ENCODE data around the gene HAUS3.

The HAUS3 gene

GRCh38 chr4:2241410-2242353 is at the start of gene HAUS3, which contains the start of gene POLN:
TSS of gene HAUS3 (minus strand) at chr4:2242121. CDS start at chr4:2240946, 1,175 bp downstream.
TSS of gene POLN (minus strand) at chr4:2242121. CDS start at chr4:2229231, 12,890 bp downstream.
- peak; percentile 100 for DNase-seq

GRCh38 chr4:2290974-2291704 is 49.2 kb upstream of the HAUS3 start:
- DNase-seq: peak; percentile 83

- no peak for DNase-seq
These were observed 48.6 kb upstream of the HAUS3 start for GRCh38 chr4:2290488-2290887.

GRCh38 chr4:2289955-2290333 is 48.0 kb upstream of the HAUS3 start:
- DNase-seq: no peak

- no peak for DNase-seq
These were observed 47.5 kb upstream of the HAUS3 start for GRCh38 chr4:2289311-2289954.

- no peak for DNase-seq
These were observed 46.2 kb upstream of the HAUS3 start for GRCh38 chr4:2288051-2288541.

GRCh38 chr4:2287594-2287915 is 45.6 kb upstream of the HAUS3 start:
- DNase-seq: no peak

GRCh38 chr4:2286904-2287593 is 45.1 kb upstream of the HAUS3 start:
- no peak for DNase-seq

GRCh38 chr4:2285613-2286381 is 43.9 kb upstream of the HAUS3 start:
- DNase-seq: no peak

- DNase-seq: no peak
These were observed 43.2 kb upstream of the HAUS3 start for GRCh38 chr4:2284934-2285612.

GRCh38 chr4:2284161-2284933 is 42.4 kb upstream of the HAUS3 start:
- DNase-seq: no peak

- no peak for DNase-seq
These were observed 41.3 kb upstream of the HAUS3 start for GRCh38 chr4:2283199-2283711.

- peak; percentile 91 for DNase-seq
These were observed 39.8 kb upstream of the HAUS3 start for GRCh38 chr4:2281575-2282343.

GRCh38 chr4:2280531-2281300 is 38.8 kb upstream of the HAUS3 start:
- no peak for DNase-seq

GRCh38 chr4:2277956-2278355 is 36.0 kb upstream of the HAUS3 start:
- no peak for DNase-seq

- DNase-seq: no peak
These were observed 34.8 kb upstream of the HAUS3 start for GRCh38 chr4:2276581-2277325.

GRCh38 chr4:2275546-2276251 is 33.8 kb upstream of the HAUS3 start:
- no peak for DNase-seq

All from CD4-positive, alpha-beta T cell treated with Interleukin-10 for 1 hour (primary cell).